GM12891 (cell line): ENCODE data around the gene PLOD1.

ENCODE experiments used
- PAX5 ChIP-seq: IDR thresholded peaks from 2 replicates; pipeline ENCODE4 v1.6.1; 2011; ENCODE audit warnings: low read length, moderate library complexity, mild to moderate bottlenecking; ENCODE audit not compliant: insufficient read depth, severe bottlenecking
- POLR2A ChIP-seq: IDR thresholded peaks from 2 replicates; pipeline ENCODE4 v1.6.1; 2011; ENCODE audit warnings: low read depth, low read length, control low read depth
- POLR2AphosphoS5 ChIP-seq: IDR thresholded peaks from 2 replicates; pipeline ENCODE4 v1.6.1; 2011; ENCODE audit warnings: low read depth, low read length, control low read depth
- SPI1 ChIP-seq: IDR thresholded peaks from 2 replicates; pipeline ENCODE4 v1.6.1; 2011; ENCODE audit warnings: low read depth, low read length, control low read depth
- TAF1 ChIP-seq: IDR thresholded peaks from 2 replicates; pipeline ENCODE4 v1.6.1; 2011; ENCODE audit warnings: low read depth, low read length, control low read depth

DNA sequence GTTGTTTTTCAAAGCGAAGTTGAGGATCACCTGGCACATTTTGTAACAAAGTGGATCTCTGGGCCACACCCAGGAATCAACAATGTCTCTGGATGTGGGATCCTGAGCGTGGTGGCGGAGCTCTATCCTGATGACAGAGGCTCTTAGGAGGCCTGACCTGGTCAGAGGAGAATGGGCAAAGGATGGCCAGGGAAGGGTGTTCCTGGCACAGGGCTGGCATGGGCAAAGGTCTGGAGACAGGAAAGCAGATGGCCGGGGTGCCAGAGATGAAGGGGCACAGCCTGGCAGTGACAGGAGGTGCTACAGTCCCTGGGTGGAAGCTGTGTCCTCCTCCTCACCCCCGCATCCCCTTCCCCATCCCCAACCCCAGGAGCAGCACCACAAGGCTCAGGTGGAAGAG, 25.8 kb downstream of the PLOD1 start:
- TF ChIP-seq SPI1, result no peak
- no peak for TF ChIP-seq POLR2A
- TF ChIP-seq TAF1, result no peak
- no peak for TF ChIP-seq POLR2AphosphoS5
- TF ChIP-seq PAX5, result no peak
